GM18873 (cell line): ENCODE measurements around the gene TRAPPC10.

Experiments used
- ATAC-seq: cut with Tn5 transposase; IDR thresholded peaks from one replicate; pipeline ENCODE4 v1.9.1; 2021; ENCODE audit warnings: mild to moderate bottlenecking, moderate library complexity, moderate number of reproducible peaks; ENCODE audit not compliant: unreplicated experiment, low FRiP score

Gene TRAPPC10

GRCh38 chr21:44029460-44030087 lies 17.5 kb downstream of the TRAPPC10 start:
- ATAC-seq, result no peak

- ATAC-seq, result no peak
These were observed 23.1 kb downstream of the TRAPPC10 start for GRCh38 chr21:44035244-44035643.

GRCh38 chr21:44038063-44038462 lies 26.0 kb downstream of the TRAPPC10 start:
- no peak for ATAC-seq

- no peak for ATAC-seq
These were observed 27.7 kb downstream of the TRAPPC10 start for GRCh38 chr21:44039828-44040227.

- ATAC-seq, result no peak
These were observed 31.5 kb downstream of the TRAPPC10 start for GRCh38 chr21:44043613-44044012.

GRCh38 chr21:44046734-44047133 lies 34.6 kb downstream of the TRAPPC10 start:
- no peak for ATAC-seq

GRCh38 chr21:44047996-44048560 lies 36.0 kb downstream of the TRAPPC10 start:
- no peak for ATAC-seq

- no peak for ATAC-seq
These were observed 37.1 kb downstream of the TRAPPC10 start for GRCh38 chr21:44049182-44049581.

GRCh38 chr21:44049606-44050005 lies 37.5 kb downstream of the TRAPPC10 start:
- no peak for ATAC-seq

GRCh38 chr21:44050276-44050675 lies 38.2 kb downstream of the TRAPPC10 start:
- ATAC-seq, result no peak

GRCh38 chr21:44051462-44051941 lies 39.4 kb downstream of the TRAPPC10 start:
- peak; percentile 53 for ATAC-seq

- no peak for ATAC-seq
These were observed 40.1 kb downstream of the TRAPPC10 start for GRCh38 chr21:44052071-44052829.

GRCh38 chr21:44052830-44053226 lies 40.7 kb downstream of the TRAPPC10 start:
- ATAC-seq, result no peak

- ATAC-seq, result no peak
These were observed 41.5 kb downstream of the TRAPPC10 start for GRCh38 chr21:44053567-44053966.

GRCh38 chr21:44054710-44055109 lies 42.6 kb downstream of the TRAPPC10 start:
- ATAC-seq, result no peak

GRCh38 chr21:44057055-44057454 lies 44.9 kb downstream of the TRAPPC10 start:
- no peak for ATAC-seq

GRCh38 chr21:44057960-44058651 lies 46.0 kb downstream of the TRAPPC10 start:
- no peak for ATAC-seq

- no peak for ATAC-seq
These were observed 46.5 kb downstream of the TRAPPC10 start for GRCh38 chr21:44058652-44058964.

- no peak for ATAC-seq
These were observed 46.9 kb downstream of the TRAPPC10 start for GRCh38 chr21:44058981-44059380.

- ATAC-seq, result no peak
These were observed 47.6 kb downstream of the TRAPPC10 start for GRCh38 chr21:44059710-44060109.

- no peak for ATAC-seq
These were observed 50.3 kb downstream of the TRAPPC10 start for GRCh38 chr21:44062380-44062779.
